Naive thymus-derived CD8-positive, alpha-beta T cell (primary cell): Measurements from ENCODE around the gene NUP214. TPM values are rescaled to one million over a fixed set of nuclear protein-coding genes. Genes with fewer than 3 reads are reported as not detected.
A peak's percentile ranks its signal among the peaks of the same experiment; 100 is the strongest.
"Not testable (repeated sequence)": the region's sequence is repeated elsewhere in the genome, so short reads cannot be mapped to it uniquely, and the experiment has no call there.

Experiments
- ATAC-seq, 2 donors: fragments of 150-1000 bp; cut with Tn5 transposase in 1 of 2; sonication (Bioruptor Pico), chemical (Tn5 transposase) in 1 of 2; 1 replicate in 1 of 2; 2 replicates in 1 of 2; pipeline ENCODE4 v1.10.0; 2021; ENCODE audit warnings: mild to moderate bottlenecking in 2 of 2, moderate library complexity in 2 of 2
- POLR2A ChIA-PET: fragments of 350-600 bp; sonication (Branson Sonifier 250); formaldehyde crosslinking; loops from one replicate; lab custom pipeline; 2021; ENCODE audit warnings: antibody characterized with exemption; lab: Charles Lee
- DNase-seq, 10 donors: peaks; one replicate each; pipeline versions ENCODE4 v3.0.0 to v3.0.0-alpha.2; 2020 to 2022
- H3K27ac Mint-ChIP-seq, 10 donors: one replicate each; pipeline ENCODE4 v1.8.0; 2020 to 2022; ENCODE audit warnings: mild to moderate bottlenecking in 10 of 10, mixed read lengths in 10 of 10, moderate library complexity in 4 of 10, inconsistent platforms in 1 of 10
- H3K27me3 Mint-ChIP-seq, 5 donors: one replicate each; pipeline ENCODE4 v1.8.0; 2021 to 2022; ENCODE audit warnings: mixed read lengths in 5 of 5
- H3K36me3 Mint-ChIP-seq, 3 donors: one replicate each; pipeline ENCODE4 v1.8.0; 2020 to 2022; ENCODE audit warnings: mixed read lengths in 3 of 3, mild to moderate bottlenecking in 2 of 3, inconsistent platforms in 1 of 3
- H3K4me1 Mint-ChIP-seq, 4 donors: one replicate each; pipeline ENCODE4 v1.8.0; 2021 to 2022; ENCODE audit warnings: mixed read lengths in 4 of 4
- H3K4me3 Mint-ChIP-seq, 10 donors: one replicate each; pipeline ENCODE4 v1.8.0; 2020 to 2022; ENCODE audit warnings: mild to moderate bottlenecking in 10 of 10, mixed read lengths in 10 of 10, moderate library complexity in 6 of 10, inconsistent platforms in 1 of 10
- H3K9me3 Mint-ChIP-seq, 9 donors: one replicate each; pipeline ENCODE4 v1.8.0; 2020 to 2022; ENCODE audit warnings: mixed read lengths in 9 of 9, mild to moderate bottlenecking in 3 of 9, inconsistent platforms in 1 of 9, moderate library complexity in 1 of 9
- polyA plus RNA-seq, 3 donors: library from polyadenylated mRNA; unstranded; fragments of 300-500 nt; fragmentation: Illumina TruSeq; gene quantifications; one replicate each; pipeline ENCODE4 v1.2.3, GENCODE V29; 2021
- total RNA-seq, 8 experiments: library from RNA in 2 of 8; stranded (reverse) in 2 of 8; gene quantifications; one replicate each; pipeline ENCODE4 v1.2.3 and lab custom pipeline; 2021 to 2026

The NUP214 gene
- total and polyA plus RNA-seq, 5 experiments from 2014 or later = 10.7 to 88.5 (median 24.0) TPM

GRCh38 chr9:131197160-131197911, 72.0 kb downstream of the NUP214 start:
- no peak overlapping the region for H3K4me3 Mint-ChIP-seq
- POLR2A ChIA-PET = interaction anchor here (2.1 kb wide), 1 partner anchor 59 kb away, joined by 6 read pairs; no protein-coding TSS in a partner anchor
- H3K4me1 Mint-ChIP-seq = peaks cover 2 to 10% (median 6%) of the 10 kb centered on the region in 4 donors
- H3K36me3 Mint-ChIP-seq = peaks cover 6 to 90% (median 44%) of the 10 kb centered on the region in 3 donors
- no peak for DNase-seq
- H3K9me3 Mint-ChIP-seq = no peaks in the 10 kb centered on the region
- peak overlapping the region in 3 of 10 donors; percentile 29 to 75 (median 67) for H3K27ac Mint-ChIP-seq
- no peaks in the 10 kb centered on the region for H3K27me3 Mint-ChIP-seq
- ATAC-seq = no peak

GRCh38 chr9:131198041-131198715, 72.8 kb downstream of the NUP214 start:
- H3K4me3 Mint-ChIP-seq = no peak overlapping the region
- DNase-seq (no peak), ATAC-seq (no peak)
- POLR2A ChIA-PET = interaction anchor here (1.5 to 2.1 kb wide), 2 partner anchors 54 to 58 kb away, joined by 6 read pairs; no protein-coding TSS in a partner anchor
- no peaks in the 10 kb centered on the region for H3K9me3 Mint-ChIP-seq
- peak overlapping the region in 3 of 10 donors; percentile 19 to 67 (median 49) for H3K27ac Mint-ChIP-seq
- peaks cover 6 to 89% (median 44%) of the 10 kb centered on the region in 3 donors for H3K36me3 Mint-ChIP-seq
- H3K27me3 Mint-ChIP-seq = no peaks in the 10 kb centered on the region
- peaks cover 2 to 10% (median 6%) of the 10 kb centered on the region in 4 donors for H3K4me1 Mint-ChIP-seq

- Mint-ChIP-seq H3K27me3 (no peaks in the 10 kb centered on the region), H3K4me1 (peaks cover 2 to 10% (median 10%) of the 10 kb centered on the region in 4 donors), H3K36me3 (peaks cover 0 to 88% (median 49%) of the 10 kb centered on the region in 3 donors), H3K27ac (peak overlapping the region in 1 of 10 donors; percentile 47), H3K4me3 (no peak overlapping the region), H3K9me3 (no peaks in the 10 kb centered on the region)
- no peak for DNase-seq
- POLR2A ChIA-PET = interaction anchor here (0.9 kb wide), 1 partner anchor 76 kb away, joined by 4 read pairs; no protein-coding TSS in a partner anchor
- no peak for ATAC-seq
These were observed 76.5 kb downstream of the NUP214 start for GRCh38 chr9:131201856-131202255.

GRCh38 chr9:131203431-131204218, 78.2 kb downstream of the NUP214 start:
- DNase-seq (no peak), ATAC-seq (peak in 1 of 2 donors; percentile 39)
- Mint-ChIP-seq H3K27ac (peak overlapping the region in 1 of 10 donors; percentile 67), H3K27me3 (no peaks in the 10 kb centered on the region), H3K9me3 (no peaks in the 10 kb centered on the region), H3K4me1 (peaks cover 0 to 6% (median 0%) of the 10 kb centered on the region in 4 donors), H3K36me3 (peaks cover 0 to 88% (median 53%) of the 10 kb centered on the region in 3 donors), H3K4me3 (no peak overlapping the region)
- POLR2A ChIA-PET = no interaction called here

- DNase-seq (no peak), ATAC-seq (no peak)
- POLR2A ChIA-PET = no interaction called here
- Mint-ChIP-seq H3K36me3 (peaks cover 0 to 82% (median 49%) of the 10 kb centered on the region in 3 donors), H3K4me1 (peaks cover 0 to 6% (median 0%) of the 10 kb centered on the region in 4 donors), H3K4me3 (no peak overlapping the region), H3K27ac (peak overlapping the region in 1 of 10 donors; percentile 67), H3K9me3 (no peaks in the 10 kb centered on the region), H3K27me3 (no peaks in the 10 kb centered on the region)
These were observed 78.9 kb downstream of the NUP214 start for GRCh38 chr9:131204285-131204684.

- H3K4me3 Mint-ChIP-seq = no peak overlapping the region
- POLR2A ChIA-PET = interaction anchor here (0.6 to 1.0 kb wide), 2 partner anchors 60 to 224 kb away, joined by 3 to 4 read pairs; no protein-coding TSS in a partner anchor
- H3K9me3 Mint-ChIP-seq = peaks cover 0 to 11% (median 10%) of the 10 kb centered on the region in 9 donors
These were observed 81.1 kb downstream of the NUP214 start for GRCh38 chr9:131206495-131206894.

GRCh38 chr9:131211920-131212319, 86.5 kb downstream of the NUP214 start:
- POLR2A ChIA-PET, H3K4me3 Mint-ChIP-seq, H3K4me1 Mint-ChIP-seq, ATAC-seq, DNase-seq, H3K27me3 Mint-ChIP-seq, H3K27ac Mint-ChIP-seq: not testable (repeated sequence)
- Mint-ChIP-seq H3K9me3 (peaks cover 1 to 26% (median 21%) of the 10 kb centered on the region in 9 donors), H3K36me3 (peaks cover 31 to 86% (median 54%) of the 10 kb centered on the region in 3 donors)

More at GRCh38 chr9:131206495-131206894, 81.1 kb downstream of the NUP214 start:
- H3K36me3 Mint-ChIP-seq = peaks cover 17 to 83% (median 60%) of the 10 kb centered on the region in 3 donors
- no peak overlapping the region for H3K27ac Mint-ChIP-seq
- H3K4me1 Mint-ChIP-seq = peaks cover 0 to 6% (median 0%) of the 10 kb centered on the region in 4 donors
- H3K27me3 Mint-ChIP-seq = no peaks in the 10 kb centered on the region
- ATAC-seq (no peak), DNase-seq (no peak)

- Mint-ChIP-seq H3K4me3 (no peak overlapping the region), H3K4me1 (peaks cover 0 to 9% (median 4%) of the 10 kb centered on the region in 4 donors), H3K36me3 (peaks cover 31 to 88% (median 49%) of the 10 kb centered on the region in 3 donors), H3K27me3 (no peaks in the 10 kb centered on the region), H3K9me3 (peaks cover 1 to 26% (median 21%) of the 10 kb centered on the region in 9 donors), H3K27ac (peak overlapping the region in 1 of 10 donors; percentile 14)
- no peak for ATAC-seq
- POLR2A ChIA-PET = interaction anchor here (0.6 kb wide), 1 partner anchor 54 kb away, joined by 3 read pairs; no protein-coding TSS in a partner anchor
- DNase-seq = no peak
These were observed 89.0 kb downstream of the NUP214 start for GRCh38 chr9:131214286-131214856.

- H3K36me3 Mint-ChIP-seq = peaks cover 31 to 85% (median 44%) of the 10 kb centered on the region in 3 donors
- ATAC-seq (no peak), DNase-seq (no peak)
- no peaks in the 10 kb centered on the region for H3K27me3 Mint-ChIP-seq
- no peak overlapping the region for H3K4me3 Mint-ChIP-seq
- peaks cover 1 to 26% (median 21%) of the 10 kb centered on the region in 9 donors for H3K9me3 Mint-ChIP-seq
- POLR2A ChIA-PET = interaction anchor here (0.6 kb wide), 3 partner anchors 54 to 253 kb away, joined by 3 read pairs; no protein-coding TSS in a partner anchor
- peaks cover 0 to 9% (median 4%) of the 10 kb centered on the region in 4 donors for H3K4me1 Mint-ChIP-seq
- no peak overlapping the region for H3K27ac Mint-ChIP-seq
These were observed 89.5 kb downstream of the NUP214 start for GRCh38 chr9:131214876-131215275.

- H3K4me3 Mint-ChIP-seq = no peak overlapping the region
- ATAC-seq (no peak), DNase-seq (no peak)
- peaks cover 12 to 75% (median 25%) of the 10 kb centered on the region in 3 donors for H3K36me3 Mint-ChIP-seq
- peaks cover 0 to 12% (median 10%) of the 10 kb centered on the region in 9 donors for H3K9me3 Mint-ChIP-seq
- H3K4me1 Mint-ChIP-seq = peaks cover 0 to 9% (median 5%) of the 10 kb centered on the region in 4 donors
- no peak overlapping the region for H3K27ac Mint-ChIP-seq
- POLR2A ChIA-PET = interaction anchor here (0.6 kb wide), 1 partner anchor 40 kb away, joined by 3 read pairs; no protein-coding TSS in a partner anchor
- no peaks in the 10 kb centered on the region for H3K27me3 Mint-ChIP-seq
These were observed 91.4 kb downstream of the NUP214 start for GRCh38 chr9:131216806-131217205.

GRCh38 chr9:131217331-131218031, 92.1 kb downstream of the NUP214 start:
- H3K4me3 Mint-ChIP-seq = no peak overlapping the region
- peaks cover 0 to 11% (median 6%) of the 10 kb centered on the region in 4 donors for H3K4me1 Mint-ChIP-seq
- peaks cover 0 to 6% (median 3%) of the 10 kb centered on the region in 9 donors for H3K9me3 Mint-ChIP-seq
- DNase-seq (no peak), ATAC-seq (no peak)
- no peak overlapping the region for H3K27ac Mint-ChIP-seq
- H3K36me3 Mint-ChIP-seq = peaks cover 5 to 71% (median 19%) of the 10 kb centered on the region in 3 donors
- POLR2A ChIA-PET = no interaction called here
- H3K27me3 Mint-ChIP-seq = no peaks in the 10 kb centered on the region
